GM21515 (cell line): ENCODE measurements around the gene EML4.

Experiments used
- ATAC-seq: cut with Tn5 transposase; IDR thresholded peaks from one replicate; pipeline ENCODE4 v1.9.1; 2021; ENCODE audit not compliant: unreplicated experiment

The EML4 gene

DNA sequence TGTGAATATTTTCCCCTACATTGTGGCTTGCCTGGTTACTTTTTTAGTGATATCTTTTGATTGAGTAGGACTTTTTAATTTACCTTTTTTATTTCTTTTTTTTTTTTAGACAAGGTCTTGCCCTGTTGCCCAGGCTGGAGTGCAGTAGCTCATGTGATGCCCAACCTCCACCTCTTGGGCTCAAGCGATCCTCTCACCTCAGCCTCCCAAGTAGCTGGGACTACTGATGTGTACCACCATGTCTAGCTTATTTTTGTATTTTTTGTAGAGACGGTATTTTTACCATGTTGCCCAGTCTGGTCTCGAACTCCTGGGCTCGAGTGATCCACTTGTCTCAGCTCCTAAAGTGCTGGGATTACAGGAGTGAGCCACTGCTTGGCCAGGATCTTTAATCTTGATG, 25.3 kb downstream of the EML4 start:
- no peak for ATAC-seq

DNA sequence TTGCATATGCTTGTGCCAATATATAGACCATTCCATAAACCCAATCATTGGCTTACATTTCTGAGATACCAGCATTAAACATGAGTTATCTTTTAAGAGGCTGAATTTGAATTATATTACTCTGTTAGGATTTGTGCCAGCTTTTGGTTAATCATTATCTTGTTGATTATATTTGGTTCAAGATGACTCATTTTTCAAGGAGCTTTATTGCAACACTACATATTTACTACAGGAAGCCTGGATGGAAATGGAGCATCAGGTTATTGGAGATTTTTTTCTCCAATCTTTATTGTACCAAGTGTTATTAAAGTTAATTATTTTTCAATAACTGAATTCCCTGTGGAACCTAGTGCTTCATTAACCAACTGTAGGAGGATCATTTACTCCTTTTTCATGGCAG, 26.4 kb downstream of the EML4 start:
- ATAC-seq = no peak

DNA sequence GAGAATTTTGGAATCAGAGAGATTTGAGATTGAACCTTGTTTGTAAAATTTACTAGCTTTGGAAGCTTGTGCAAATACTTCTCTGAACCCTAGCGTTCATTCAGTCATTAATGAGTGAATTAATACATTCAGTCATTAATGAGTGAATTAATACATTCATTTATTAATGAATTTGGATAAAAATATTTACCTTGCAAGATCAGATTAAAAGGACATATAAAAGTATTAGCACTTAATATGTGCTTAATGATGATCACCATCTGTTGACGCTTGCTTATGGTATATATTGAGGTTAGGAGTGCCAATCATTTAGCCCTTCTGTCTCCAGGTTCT, 26.9 kb downstream of the EML4 start:
- no peak for ATAC-seq

DNA sequence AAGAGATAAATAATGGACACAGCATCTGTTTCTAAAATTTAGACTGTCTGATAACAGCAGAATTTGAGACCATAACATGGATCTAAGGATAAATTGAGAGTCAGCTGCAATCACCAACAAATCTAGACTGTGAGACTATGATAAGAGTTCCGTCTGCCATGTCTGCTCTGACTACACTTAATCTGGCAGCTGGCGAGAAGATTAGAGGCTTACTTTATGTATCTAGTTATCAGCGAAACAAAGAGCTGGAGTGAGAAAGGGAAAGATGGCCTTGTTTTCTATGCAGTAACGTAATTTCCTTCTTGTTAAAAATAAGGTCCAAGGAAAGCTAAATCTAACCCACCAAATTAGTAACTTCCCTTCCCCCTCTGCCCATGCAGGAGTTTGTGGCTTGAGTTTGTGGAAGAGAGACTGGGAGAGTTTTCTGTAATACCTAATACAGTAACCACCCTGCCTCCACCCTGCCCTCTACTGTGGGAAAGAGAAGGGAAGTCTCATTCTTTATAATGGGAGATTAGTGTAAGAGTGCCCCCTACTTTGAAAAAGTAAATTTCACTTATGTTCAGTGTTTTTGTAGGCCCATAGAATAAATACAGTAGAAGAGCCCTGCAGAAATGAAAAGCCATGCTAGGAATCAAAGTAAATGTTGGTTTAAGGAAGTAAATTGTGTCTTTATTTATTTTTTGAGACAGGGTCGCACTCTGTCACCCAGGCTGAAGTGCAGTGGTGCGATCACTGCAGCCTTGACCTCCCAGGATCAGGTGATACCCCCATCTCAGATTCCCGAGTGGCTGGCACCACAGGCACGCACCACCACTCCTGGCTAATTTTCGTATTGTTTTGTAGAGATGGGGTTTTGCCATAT, 27.5 kb downstream of the EML4 start:
- peak; percentile 59 for ATAC-seq

DNA sequence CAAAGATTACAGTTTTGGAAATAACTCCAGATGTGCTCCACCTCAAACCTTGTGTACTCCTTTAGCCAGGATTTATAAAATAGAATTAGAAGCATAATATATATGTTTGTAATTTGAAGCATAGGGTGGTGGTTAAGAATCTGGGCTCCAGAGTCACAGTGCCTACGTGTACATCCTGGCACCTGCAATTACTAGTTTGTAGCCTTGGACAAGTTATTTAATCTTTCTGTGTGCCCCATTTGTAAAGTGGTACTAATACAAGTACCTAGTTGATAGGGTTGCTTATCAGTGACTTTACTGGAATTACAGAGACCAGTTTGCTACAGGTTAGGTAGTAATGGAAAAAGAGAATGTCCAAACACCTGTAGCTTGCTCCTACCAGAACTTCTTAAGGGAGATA, 28.6 kb downstream of the EML4 start:
- ATAC-seq = no peak

DNA sequence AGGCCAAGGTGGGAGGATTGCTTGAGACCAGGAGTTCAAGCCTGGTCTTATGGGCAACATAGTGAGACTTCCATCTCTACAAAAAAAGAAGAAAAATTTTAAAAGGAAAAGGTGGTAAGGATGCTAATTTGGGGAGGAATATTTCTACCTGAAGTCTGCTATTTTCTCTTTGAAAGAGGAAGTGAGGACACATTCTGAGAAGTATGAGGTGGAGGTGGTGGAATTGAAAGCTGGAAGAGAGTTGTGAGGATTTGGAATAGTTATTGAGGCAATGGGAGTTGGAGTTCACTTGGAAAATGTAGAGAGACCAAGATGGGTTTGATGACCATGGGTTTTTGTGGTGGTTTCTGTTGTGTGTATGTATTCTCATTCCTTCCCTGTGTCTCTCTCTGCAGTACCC, 29.3 kb downstream of the EML4 start:
- no peak for ATAC-seq

DNA sequence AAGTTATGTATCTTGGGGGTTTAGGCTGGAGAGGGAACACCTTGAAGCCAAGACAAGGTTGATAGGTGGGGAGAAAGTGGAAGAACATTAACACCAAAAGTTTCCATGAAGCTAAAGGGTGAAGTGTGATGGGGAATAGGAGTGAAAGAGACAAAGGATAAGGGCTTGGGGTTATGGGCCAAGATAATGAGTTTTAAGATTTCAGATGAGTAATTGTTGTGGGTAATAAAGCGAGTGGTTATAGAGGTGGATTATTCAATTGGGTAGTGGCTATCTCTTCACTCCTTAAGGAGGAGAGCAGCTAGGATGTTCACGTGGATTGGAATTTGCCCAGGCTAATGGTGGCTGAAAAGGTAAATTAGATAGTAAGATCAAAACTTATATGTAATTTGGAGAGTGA, 29.8 kb downstream of the EML4 start:
- no peak for ATAC-seq

DNA sequence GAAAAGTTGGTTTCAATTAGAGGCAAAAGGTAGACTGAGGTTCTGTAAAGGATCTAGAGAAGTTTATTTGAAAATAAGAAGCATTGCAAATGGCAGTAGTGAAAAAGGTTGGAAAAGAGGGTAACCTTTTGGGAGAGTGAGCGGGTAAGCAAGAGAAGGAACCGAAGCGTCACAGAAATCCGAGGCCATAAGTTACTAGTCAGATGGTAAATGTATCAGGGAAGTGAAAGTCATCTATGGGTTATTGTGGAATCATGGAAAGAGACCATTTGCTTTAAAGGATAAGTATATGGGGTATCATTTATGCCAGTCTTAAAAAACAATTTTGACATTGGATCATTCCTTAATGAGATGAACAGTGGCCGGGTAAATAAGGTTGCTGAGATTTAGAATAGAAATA, 30.5 kb downstream of the EML4 start:
- ATAC-seq = no peak

DNA sequence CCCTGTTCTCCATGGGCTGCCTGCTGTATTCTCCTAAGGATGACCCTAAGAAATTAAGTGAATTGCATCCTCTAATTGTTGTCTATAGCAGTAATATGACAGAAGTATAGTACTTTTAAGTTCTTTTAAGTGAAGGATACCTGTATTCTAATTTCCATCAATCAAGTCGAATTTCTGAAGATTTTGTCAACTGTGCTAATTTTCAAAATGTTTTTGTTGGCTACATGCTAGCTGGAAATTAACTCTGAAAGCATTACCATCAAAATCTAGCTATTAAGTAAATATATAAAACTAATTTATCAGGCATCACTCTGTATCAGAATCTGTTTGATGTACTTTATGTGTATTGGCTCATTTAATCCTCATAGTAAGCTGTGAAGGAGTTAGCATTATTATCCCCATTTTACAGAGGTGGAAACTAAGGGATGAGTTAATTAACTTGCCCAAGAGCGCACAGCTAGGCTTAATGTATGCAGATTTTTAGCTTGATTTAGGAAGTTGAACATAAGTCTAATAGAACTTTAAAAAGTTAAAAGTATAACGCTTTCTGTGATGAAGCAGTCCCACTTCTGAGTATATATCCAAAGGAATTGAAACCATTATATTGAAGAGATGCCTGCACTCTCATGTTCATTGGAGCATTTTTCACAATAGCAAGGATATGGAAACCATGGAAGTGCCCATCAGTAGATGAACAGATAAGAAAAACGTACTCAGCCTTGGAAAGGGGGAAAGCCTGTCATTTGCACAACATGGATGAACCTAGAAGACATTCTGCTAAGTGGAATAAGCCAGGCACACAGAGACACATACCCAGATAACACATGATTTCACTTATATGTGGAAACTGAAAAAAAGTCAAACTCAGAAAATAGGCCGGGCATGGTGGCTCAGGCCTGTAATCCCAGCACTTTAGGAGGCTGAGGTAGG, 32.0 kb downstream of the EML4 start:
- ATAC-seq = no peak

DNA sequence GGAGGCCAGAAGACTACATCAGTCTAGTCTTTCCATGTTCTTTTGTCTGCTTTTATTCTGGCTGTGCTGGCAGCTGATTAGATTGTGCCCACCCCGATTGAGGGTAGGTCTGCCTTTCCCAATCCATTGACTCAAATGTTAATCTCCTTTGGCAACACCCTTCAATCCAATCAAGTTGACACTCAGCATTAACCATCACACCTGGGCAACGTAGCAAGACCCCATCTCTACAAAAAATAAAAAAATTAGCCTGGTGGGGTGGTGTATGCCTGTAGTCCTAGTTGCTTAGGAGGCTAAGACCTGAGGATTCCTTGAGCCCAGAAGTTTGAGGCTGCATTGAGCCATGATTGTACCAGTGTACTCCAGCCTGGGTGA, 33.5 kb downstream of the EML4 start:
- no peak for ATAC-seq

DNA sequence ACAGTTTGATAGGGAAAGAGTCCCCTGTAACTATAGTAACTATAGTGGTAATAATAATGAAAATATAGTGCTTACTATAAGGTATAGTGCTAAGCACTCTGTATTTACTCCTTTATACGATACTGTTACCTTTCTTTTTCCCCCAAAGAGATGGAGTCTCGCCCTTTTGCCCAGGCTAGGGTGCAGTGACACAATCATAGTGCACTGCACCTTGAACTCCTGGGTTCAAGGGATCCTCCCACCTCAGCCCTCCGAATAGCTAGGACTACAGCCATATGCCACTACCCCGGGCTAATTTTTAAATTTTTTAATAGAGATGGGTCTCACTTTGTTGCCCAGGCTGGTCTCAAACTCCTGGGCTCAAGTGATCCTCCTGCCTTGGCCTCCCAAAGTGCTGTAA, 34.6 kb downstream of the EML4 start:
- ATAC-seq = no peak

DNA sequence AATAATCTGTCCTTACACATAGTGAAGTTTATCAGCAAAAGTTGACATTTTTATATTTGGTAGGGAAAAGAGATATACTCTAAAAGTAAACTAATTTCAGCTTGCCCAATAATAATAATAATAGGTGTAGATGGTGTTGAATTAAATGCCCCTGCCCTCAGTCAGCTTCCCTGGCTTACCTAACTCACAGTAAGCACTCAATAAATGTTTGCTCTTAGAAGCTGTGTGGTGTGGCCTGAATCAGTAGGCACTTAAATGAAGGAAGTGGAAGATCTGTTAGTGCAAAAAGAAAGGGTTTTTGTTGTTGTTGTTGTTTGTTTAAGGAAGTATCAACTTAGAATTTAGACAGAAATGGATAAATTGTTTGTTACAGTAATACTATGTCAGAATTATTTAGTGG, 36.2 kb downstream of the EML4 start:
- no peak for ATAC-seq

DNA sequence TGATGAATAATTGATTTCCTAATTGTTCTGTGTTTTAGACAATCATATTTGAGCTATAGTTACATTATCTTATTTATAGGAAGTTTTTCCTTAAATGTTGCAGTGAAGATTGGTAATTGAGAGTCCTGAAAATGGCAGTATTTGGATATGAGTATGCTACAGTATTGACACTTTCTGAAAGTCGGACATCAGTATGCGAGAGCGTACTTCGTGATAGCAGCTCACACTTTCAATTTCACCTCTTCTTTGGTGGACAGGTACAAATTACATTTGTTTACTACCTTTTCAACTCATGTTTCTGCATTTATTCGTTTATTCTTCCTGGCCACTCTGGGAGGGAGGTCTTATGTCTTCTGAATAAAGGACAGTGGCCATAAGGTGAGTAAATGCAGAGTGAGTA, 38.7 kb downstream of the EML4 start:
- no peak for ATAC-seq

DNA sequence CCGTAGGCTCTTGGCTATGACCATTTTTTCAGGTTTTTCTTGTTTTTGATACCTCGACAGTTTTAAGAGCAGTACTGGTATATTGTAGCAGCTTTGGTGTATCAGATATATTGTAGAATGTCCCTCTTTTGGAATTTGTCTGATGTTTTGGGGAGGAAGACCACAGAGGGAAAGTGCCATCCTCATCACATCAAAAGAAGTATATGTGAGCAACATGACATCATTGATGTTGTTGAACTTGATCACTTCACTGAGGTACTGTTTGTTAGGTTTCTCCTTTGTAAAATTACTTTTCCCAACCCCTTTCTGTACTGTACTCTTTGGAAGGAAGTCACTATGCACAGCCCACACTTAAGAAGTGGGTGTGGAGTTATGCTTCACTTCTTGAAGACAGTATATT, 41.0 kb downstream of the EML4 start:
- no peak for ATAC-seq

DNA sequence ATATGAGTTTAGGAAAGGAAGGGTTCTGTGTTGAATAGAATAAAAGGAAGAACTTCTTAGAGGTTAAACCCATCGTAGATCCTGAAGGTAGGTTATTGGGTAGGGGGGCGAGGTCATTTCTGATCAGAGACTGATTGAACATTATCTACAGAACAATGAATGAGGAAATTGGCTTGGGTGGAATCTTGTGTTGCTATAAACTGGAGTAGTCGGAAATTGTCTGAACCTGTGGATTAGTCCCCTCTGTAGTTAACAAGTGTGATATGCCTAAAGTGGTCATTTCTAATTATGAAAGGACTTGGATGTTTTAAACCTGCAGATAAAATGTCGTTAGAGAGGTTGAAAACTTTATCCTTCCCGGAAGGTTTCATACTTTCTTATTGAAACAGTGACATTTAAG, 42.1 kb downstream of the EML4 start:
- no peak for ATAC-seq

DNA sequence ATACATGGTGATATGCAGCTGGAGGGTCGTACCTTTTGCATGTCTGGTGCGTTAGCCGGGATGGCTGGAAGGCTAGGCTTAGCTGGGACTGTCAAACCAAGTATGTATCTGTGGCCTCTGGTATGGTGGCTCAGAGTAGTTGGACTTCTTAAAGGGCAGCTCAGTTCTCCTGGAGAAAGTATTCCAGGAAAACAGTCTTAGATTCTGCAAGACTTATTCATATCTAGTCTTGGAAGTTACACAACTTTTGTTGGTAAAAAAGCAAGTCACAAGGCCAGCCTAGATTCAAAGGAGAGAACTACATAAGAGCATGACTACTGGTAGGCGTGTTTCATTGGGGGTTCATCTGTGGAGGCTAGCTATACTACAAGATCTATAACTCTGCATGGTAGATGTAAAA, 45.5 kb downstream of the EML4 start:
- no peak for ATAC-seq

DNA sequence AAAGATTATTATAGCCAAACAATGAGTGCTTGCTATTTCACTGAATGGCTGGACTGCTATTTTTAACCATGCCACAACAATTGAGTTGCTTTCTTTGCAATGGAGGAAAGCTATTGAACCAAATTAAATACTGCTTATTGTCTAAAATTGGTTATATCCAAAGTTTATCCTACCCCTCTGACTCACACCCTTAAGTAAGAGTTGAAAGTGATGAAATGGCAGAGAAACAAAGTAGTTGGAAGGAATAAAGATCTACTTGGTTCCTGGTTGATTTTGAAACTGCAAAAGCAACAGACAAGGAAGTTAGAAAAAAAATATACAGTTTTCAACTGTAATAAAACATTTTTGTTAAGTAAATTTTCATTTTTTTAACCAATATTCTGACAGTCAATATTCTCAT, 47.5 kb downstream of the EML4 start:
- no peak for ATAC-seq

DNA sequence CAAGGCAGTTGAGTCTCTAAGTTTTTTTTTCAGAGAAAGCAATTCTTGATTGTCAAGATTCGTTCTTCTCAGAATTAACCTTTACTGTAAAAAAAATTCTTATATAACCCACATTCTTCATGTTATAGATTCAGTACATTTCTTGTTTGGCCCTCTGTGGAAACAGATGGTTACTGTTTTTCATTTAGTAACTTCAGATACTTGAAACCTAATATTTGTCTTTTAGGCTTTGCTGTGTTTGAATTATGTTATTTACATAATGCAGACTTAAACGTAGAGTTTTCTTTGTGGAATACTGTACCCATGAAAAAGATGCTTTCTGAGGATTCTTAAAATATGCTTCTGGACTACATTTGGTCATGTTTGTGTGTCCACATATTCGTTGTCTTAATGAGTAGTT, 48.2 kb downstream of the EML4 start:
- no peak for ATAC-seq

DNA sequence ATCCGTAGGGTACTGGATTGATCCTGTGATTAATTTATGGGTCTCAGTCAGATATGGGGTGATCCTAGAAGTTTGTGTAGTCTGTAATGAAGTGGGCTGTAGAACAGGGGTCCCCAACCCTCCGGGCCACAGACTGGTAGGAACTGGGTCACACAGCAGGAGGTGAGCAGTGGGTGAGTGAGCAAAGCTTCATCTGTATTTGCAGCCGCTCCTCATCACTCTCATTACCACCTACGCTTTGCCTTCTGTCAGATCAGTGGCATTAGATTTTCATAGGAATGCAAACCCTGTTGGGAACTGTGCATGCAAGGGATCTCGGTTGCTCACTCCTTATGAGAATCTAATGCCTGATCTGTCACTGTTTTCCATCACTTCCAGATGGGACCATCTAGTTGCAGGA, 48.8 kb downstream of the EML4 start:
- ATAC-seq = no peak

DNA sequence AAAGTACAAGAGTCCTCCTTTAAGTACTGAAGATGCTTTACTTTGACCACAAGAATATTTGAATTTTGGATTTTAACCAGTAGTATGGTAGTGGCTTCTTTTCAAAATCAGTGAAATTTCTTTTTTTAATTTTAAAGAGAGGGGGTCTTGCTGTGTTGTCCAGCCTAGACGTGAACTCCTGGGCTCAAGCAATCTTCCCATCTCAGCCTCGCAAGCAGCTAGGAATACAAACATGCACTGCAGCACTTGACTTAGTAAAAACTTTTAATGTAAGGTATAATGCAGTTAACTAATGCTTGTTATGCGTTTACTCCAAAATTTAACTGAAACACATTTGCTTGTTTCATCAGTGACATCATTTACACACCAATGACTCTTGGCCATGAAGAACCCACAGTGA, 49.6 kb downstream of the EML4 start:
- ATAC-seq = no peak

DNA sequence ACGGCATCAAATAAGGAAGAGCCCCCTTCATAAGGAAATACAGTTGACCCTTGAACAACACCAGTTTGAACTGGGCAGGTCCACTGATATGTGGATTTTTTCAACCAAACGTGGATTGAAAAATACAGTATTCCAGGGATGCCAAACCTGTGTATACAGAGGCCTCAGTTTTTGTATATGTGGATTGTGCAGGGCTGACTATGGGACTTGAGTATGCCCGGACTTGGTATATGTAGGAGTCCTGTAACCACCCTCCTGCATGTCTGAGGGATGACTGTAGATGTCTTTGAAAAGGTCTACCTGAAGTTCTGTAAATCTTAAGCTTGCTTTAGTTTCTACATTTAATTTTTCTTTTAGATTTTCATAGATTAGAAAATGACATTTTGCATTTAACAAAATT, 50.0 kb downstream of the EML4 start:
- ATAC-seq = no peak

DNA sequence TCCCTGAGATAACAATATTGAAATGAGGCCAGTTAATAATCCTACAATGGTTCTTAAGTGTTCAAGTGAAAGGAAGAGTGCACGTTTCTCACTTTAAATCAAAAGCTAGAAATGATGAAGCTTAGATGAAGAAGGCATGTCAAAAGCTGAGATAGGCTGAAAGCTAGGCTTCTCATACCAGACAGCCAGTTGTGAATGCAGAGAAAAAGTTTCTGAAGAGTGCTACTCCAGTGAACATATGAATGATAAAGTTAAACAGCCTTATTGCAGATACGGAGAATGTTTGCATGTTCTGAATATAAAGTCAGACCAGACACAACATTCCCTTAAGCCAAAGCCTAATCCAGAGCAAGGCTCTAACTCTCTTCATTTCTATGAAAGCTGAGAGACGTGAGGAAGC, 51.4 kb downstream of the EML4 start:
- no peak for ATAC-seq
